ENCODE measurements around the gene S100PBP. TPM values are rescaled to one million over a fixed set of nuclear protein-coding genes. Genes with fewer than 3 reads are reported as not detected.

Gene S100PBP
- total and polyA plus RNA-seq, 2 of the 4 experiments (the other 2 are of a cell fraction) = 13.9 to 20.3 TPM

GRCh38 chr1:32780005-32780404 is 37.4 kb upstream of the S100PBP start:
- no peak overlapping the region for H3K18ac ChIP-seq (ENCODE audit: low read depth, low read length)
- POLR2A ChIA-PET (ENCODE audit: unreplicated experiment) = no interaction called here
- dilution Hi-C loops (cut with HindIII; ENCODE audit: low sequenced_read_pairs, unreplicated experiment) (no loop called here), intact Hi-C loops (cut with micrococcal nuclease) (no loop called here), in situ Hi-C loops (cut with MboI; ENCODE audit: low sequenced_read_pairs) (no loop called here)
- H4K91ac ChIP-seq (ENCODE audit: insufficient read depth, low read depth, low read length) = no peak overlapping the region
- H2BK5ac ChIP-seq (ENCODE audit: low read depth, low read length, poor library complexity, severe bottlenecking) = no peak overlapping the region
- no peaks in the 10 kb centered on the region; the same call in 1 of the 2 replicates for H3K9me1 ChIP-seq (ENCODE audit: insufficient read depth, low read length)
- peaks cover 13% of the 10 kb centered on the region for H4K20me1 ChIP-seq (ENCODE audit: insufficient read depth, low read length)
- ATAC-seq (ENCODE audit: low read depth) (no peak), DNase-seq (no peak)
- no peak overlapping the region for H2AFZ ChIP-seq (replicated peaks; ENCODE audit: low read length, poor library complexity)
- H2AK9ac ChIP-seq (replicated peaks; ENCODE audit: low read depth, low read length, poor library complexity) = no peak overlapping the region
- peaks cover 8 to 19% of the 10 kb centered on the region in 2 experiments; a peak in 2 of 4 replicates for H3K79me1 ChIP-seq (ENCODE audit: low read depth in 1 of 2, low read length in 2 of 2)
- H3K23ac ChIP-seq (ENCODE audit: low read depth, low read length) = no peak overlapping the region
- H3K36me3 ChIP-seq (ENCODE audit: control insufficient read depth, insufficient read depth, low read length) = peaks cover 69% of the 10 kb centered on the region
- peaks cover 4% of the 10 kb centered on the region for H3K4me1 ChIP-seq (ENCODE audit: control insufficient read depth, insufficient read depth, low read length)
- H2BK20ac ChIP-seq (ENCODE audit: low read depth, low read length) = no peak overlapping the region
- H3K4me3 ChIP-seq (ENCODE audit: insufficient read depth, low read depth, low read length) = no peak overlapping the region
- H3K4ac ChIP-seq (ENCODE audit: low read depth, low read length) = no peak overlapping the region
- no peaks in the 10 kb centered on the region for H3K27me3 ChIP-seq (ENCODE audit: control insufficient read depth, insufficient read depth, low read length)
- no peak overlapping the region for H4K5ac ChIP-seq (ENCODE audit: low read depth, low read length)
- no peak overlapping the region for H4K8ac ChIP-seq (ENCODE audit: low read depth in 2 of 2, low read length in 2 of 2)
- CTCF ChIA-PET = no interaction called here
- H3K27ac ChIP-seq (ENCODE audit: insufficient read depth, low read length) = no peak overlapping the region
- no TSS peak for BruUV-seq (replicated peaks)
- no peak overlapping the region for H2BK15ac ChIP-seq (ENCODE audit: low read depth, low read length)
- H3K9me3 ChIP-seq (ENCODE audit: control insufficient read depth, insufficient read depth, low read length) = no peaks in the 10 kb centered on the region
- no peak overlapping the region for H3K4me2 ChIP-seq (ENCODE audit: low read depth, low read length)
- H2AK5ac ChIP-seq (ENCODE audit: low read depth, low read length) = no peak overlapping the region
- no peak overlapping the region for H2BK120ac ChIP-seq (ENCODE audit: low read depth, low read length)
- no peak overlapping the region for H3K14ac ChIP-seq (replicated peaks; ENCODE audit: low read depth, low read length)
- no peak overlapping the region for H3K9ac ChIP-seq (ENCODE audit: low read depth, low read length)
- H3K56ac ChIP-seq (ENCODE audit: extremely low read depth, insufficient read depth, low read length) = no peak overlapping the region
- TF ChIP-seq RFX5 (IDR thresholded peaks at IDR 0.05; ENCODE audit: low read depth, low read length) (no peak), USF2 (IDR thresholded peaks at IDR 0.05; ENCODE audit: low read depth, low read length) (no peak), MXI1 (IDR thresholded peaks at IDR 0.05; ENCODE audit: borderline replicate concordance, low read depth, low read length) (no peak), BHLHE40 (IDR thresholded peaks at IDR 0.05; ENCODE audit: low read depth, low read length) (no peak), RAD21 (IDR thresholded peaks at IDR 0.05; ENCODE audit: low read length) (no peak), POLR2A (IDR thresholded peaks at IDR 0.05; ENCODE audit: low read depth, low read length) (no peak), SMC3 (IDR thresholded peaks at IDR 0.05; ENCODE audit: low read depth, low read length) (no peak), CEBPB (IDR thresholded peaks at IDR 0.05; ENCODE audit: low read depth, low read length) (no peak), CTCF (conservative IDR thresholded peaks at IDR 0.05; ENCODE audit: low read depth, low read length) (no peak), CHD1 (IDR thresholded peaks at IDR 0.05; ENCODE audit: low read depth, low read length) (no peak), NFE2L2 (IDR thresholded peaks at IDR 0.05; ENCODE audit: low read depth, low read length) (no peak), ELK1 (IDR thresholded peaks at IDR 0.05; ENCODE audit: borderline replicate concordance, low read depth, low read length) (no peak), MAFK (IDR thresholded peaks at IDR 0.05; ENCODE audit: low read depth, low read length) (no peak), FOS (IDR thresholded peaks at IDR 0.05; ENCODE audit: low read depth, low read length) (no peak), RCOR1 (IDR thresholded peaks at IDR 0.05; ENCODE audit: insufficient replicate concordance, low read length) (no peak), MAZ (IDR thresholded peaks at IDR 0.05; ENCODE audit: borderline replicate concordance, low read depth, low read length) (no peak)
- 96% methylated on average over 5 of the region's 8 CpGs; no CpG with 5 or more reads in 1 of the 2 experiments for WGBS, 2 experiments (ENCODE audit: extremely low coverage in 2 of 2, insufficient read length in 1 of 2)
